OCI-LY3 (cell line): ENCODE results near the gene GPR84.

Experiments
- H2AFZ ChIP-seq: fragments of 200-600, 300-600 bp; shearing (Covaris generic); 2 replicates; pipeline ENCODE4 v1.6.0; 2014; ENCODE audit warnings: antibody characterized with exemption, low read depth, low read length
- H3K27ac ChIP-seq: fragments of 200-600, 300-600 bp; sonication (generic); 2 replicates; pipeline ENCODE4 v1.5.1; 2014; ENCODE audit warnings: mild to moderate bottlenecking, low read length, moderate library complexity, mixed read lengths
- H3K27me3 ChIP-seq: fragments of 200-600, 300-600 bp; sonication (generic); 2 replicates; pipeline ENCODE4 v1.6.1; 2014; ENCODE audit warnings: low read depth, low read length, mixed read lengths
- H3K36me3 ChIP-seq: fragments of 200-600, 300-600 bp; sonication (generic); replicated peaks from 2 replicates; pipeline ENCODE3; 2014; ENCODE audit warnings: low read depth, low read length, mixed read lengths
- H3K4me1 ChIP-seq: fragments of 300-600, 200-600 bp; sonication (generic); 2 replicates; pipeline ENCODE4 v1.6.1; 2014; ENCODE audit warnings: low read length, mixed read lengths
- H3K4me2 ChIP-seq: fragments of 200-600, 300-600 bp; sonication (generic); 2 replicates; pipeline ENCODE4 v1.6.1; 2014; ENCODE audit warnings: low read length, mixed read lengths
- H3K4me3 ChIP-seq: fragments of 300-600, 200-600 bp; sonication (generic); 2 replicates; pipeline ENCODE4 v1.5.1; 2014; ENCODE audit warnings: antibody characterized with exemption, mild to moderate bottlenecking, low read length, moderate library complexity
- H3K79me2 ChIP-seq: fragments of 300-600, 200-600 bp; shearing (Covaris generic); 2 replicates; pipeline ENCODE4 v1.6.1; 2014; ENCODE audit warnings: mild to moderate bottlenecking, low read length, mixed read lengths
- H3K9ac ChIP-seq: fragments of 300-600, 200-600 bp; shearing (Covaris generic); 2 replicates; pipeline ENCODE4 v1.6.0; 2014; ENCODE audit warnings: mild to moderate bottlenecking, low read length, moderate library complexity
- H3K9me3 ChIP-seq: fragments of 200-600, 300-600 bp; shearing (Covaris generic); 2 replicates; pipeline ENCODE4 v1.6.1; 2014; ENCODE audit warnings: low read length, mixed read lengths; ENCODE audit not compliant: insufficient read depth
- H4K20me1 ChIP-seq: fragments of 200-600, 300-600 bp; sonication (generic); 2 replicates; pipeline ENCODE4 v1.6.1; 2016; ENCODE audit warnings: low read length, mixed read lengths; ENCODE audit not compliant: insufficient read depth
- CTCF ChIP-seq: fragments of 200-600, 300-600 bp; sonication (generic); IDR thresholded peaks from 2 replicates; pipeline ENCODE4 v1.5.1; 2014; ENCODE audit warnings: antibody characterized with exemption, low read length, low read depth
- EZH2phosphoT487 ChIP-seq: fragments of 200-600 bp; shearing (Covaris generic); IDR thresholded peaks from 2 replicates; pipeline ENCODE4 v1.6.1; 2018; ENCODE audit warnings: antibody characterized with exemption, mixed run types, low read depth

The GPR84 gene

GRCh38 chr12:54379398-54380201 is 15.3 kb upstream of the GPR84 start:
- Histone ChIP-seq H3K4me2 (peak overlapping the region; percentile 100), H4K20me1 (0 out of 2 replicates have a peak, but pooled peaks cover 3% of the 10 kb centered on the region), H3K27me3 (no peaks in the 10 kb centered on the region), H3K27ac (peak overlapping the region; percentile 31; the same call in 1 of the 2 replicates), H3K9ac (peak overlapping the region; percentile 67), H2AFZ (peak overlapping the region; percentile 91), H3K9me3 (no peaks in the 10 kb centered on the region), H3K4me1 (peaks cover 23% of the 10 kb centered on the region), H3K36me3 (no peaks in the 10 kb centered on the region), H3K4me3 (peak overlapping the region; percentile 89), H3K79me2 (no peaks in the 10 kb centered on the region)
- TF ChIP-seq CTCF (peak; percentile 100), EZH2phosphoT487 (no peak)

DNA sequence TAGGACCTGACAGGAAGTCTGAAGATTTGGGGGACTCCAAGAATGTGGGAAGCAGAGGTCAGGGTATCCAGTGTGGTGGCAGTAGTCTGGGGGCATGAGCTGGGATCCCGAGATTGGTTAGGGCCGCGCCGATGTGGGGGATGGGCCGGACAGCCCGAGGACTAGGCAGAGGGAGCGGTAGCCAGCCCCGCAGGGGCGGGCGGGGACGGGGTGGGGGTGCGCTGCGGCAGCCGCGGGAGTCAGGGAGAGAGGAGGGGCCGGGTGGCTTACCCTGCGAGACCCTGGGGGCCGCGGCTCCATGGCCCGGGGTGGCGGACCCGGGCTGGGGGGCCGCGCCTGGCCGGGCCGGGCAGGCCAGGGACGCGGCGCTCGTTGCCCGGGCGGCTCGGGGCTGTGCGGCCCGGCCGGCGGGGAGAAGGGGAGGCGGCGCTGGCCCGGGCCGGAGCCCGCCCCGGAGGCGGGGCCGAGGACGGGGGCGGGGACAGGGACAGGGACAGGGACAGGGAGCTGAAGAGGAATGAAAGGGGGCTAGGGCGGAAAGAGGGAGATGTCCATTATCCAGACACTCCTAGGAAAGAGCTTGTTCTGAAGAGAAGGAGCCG is 14.6 kb upstream of the GPR84 start:
- Histone ChIP-seq H3K36me3 (no peaks in the 10 kb centered on the region), H3K9ac (peak overlapping the region; percentile 67), H3K79me2 (no peaks in the 10 kb centered on the region), H3K4me1 (peaks cover 16% of the 10 kb centered on the region), H4K20me1 (0 out of 2 replicates have a peak, but pooled peaks cover 3% of the 10 kb centered on the region), H2AFZ (peak overlapping the region; percentile 91; the same call in 1 of the 2 replicates), H3K27me3 (no peaks in the 10 kb centered on the region), H3K4me2 (peak overlapping the region; percentile 100), H3K27ac (0 out of 2 replicates have a peak overlapping the region, but pooled peaks have one; percentile 31), H3K4me3 (peak overlapping the region; percentile 89), H3K9me3 (no peaks in the 10 kb centered on the region)
- TF ChIP-seq CTCF (no peak), EZH2phosphoT487 (no peak)

- Histone ChIP-seq H3K4me3 (no peak overlapping the region), H3K27me3 (no peaks in the 10 kb centered on the region), H3K9ac (no peak overlapping the region), H3K9me3 (no peaks in the 10 kb centered on the region), H3K4me1 (peaks cover 14% of the 10 kb centered on the region), H3K4me2 (peak overlapping the region; percentile 100), H3K79me2 (no peaks in the 10 kb centered on the region), H4K20me1 (0 out of 2 replicates have a peak, but pooled peaks cover 3% of the 10 kb centered on the region), H3K36me3 (no peaks in the 10 kb centered on the region), H3K27ac (no peak overlapping the region), H2AFZ (no peak overlapping the region)
- TF ChIP-seq CTCF (no peak), EZH2phosphoT487 (no peak)
Measured at GRCh38 chr12:54377797-54378515, 13.7 kb upstream of the GPR84 start.

DNA sequence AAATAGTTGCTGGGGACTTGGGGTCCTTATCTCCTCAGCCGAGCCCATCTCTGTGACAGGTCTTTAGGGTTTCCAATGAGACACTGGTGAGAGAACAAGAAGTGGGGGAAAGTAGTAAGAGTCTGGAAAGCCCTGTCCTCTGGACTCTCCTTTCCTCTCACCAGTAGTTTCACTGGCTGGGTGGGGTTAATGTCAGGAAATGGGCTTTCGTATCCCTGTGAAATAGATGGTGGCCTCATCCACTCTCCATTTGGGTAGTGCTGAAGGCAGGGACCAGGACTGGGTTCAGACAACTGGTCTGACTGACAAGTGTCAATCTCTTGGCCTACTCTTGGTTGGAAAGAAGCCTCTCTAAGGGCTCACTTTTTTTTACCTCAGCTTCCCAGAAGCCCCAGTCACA is 12.7 kb upstream of the GPR84 start:
- Histone ChIP-seq H4K20me1 (0 out of 2 replicates have a peak, but pooled peaks cover 3% of the 10 kb centered on the region), H3K27me3 (no peaks in the 10 kb centered on the region), H3K4me3 (no peak overlapping the region), H3K9me3 (no peaks in the 10 kb centered on the region), H3K4me2 (no peak overlapping the region), H3K9ac (no peak overlapping the region), H3K79me2 (no peaks in the 10 kb centered on the region), H3K4me1 (peaks cover 14% of the 10 kb centered on the region), H3K27ac (no peak overlapping the region), H2AFZ (no peak overlapping the region), H3K36me3 (no peaks in the 10 kb centered on the region)
- TF ChIP-seq CTCF = no peak
- no peak for TF ChIP-seq EZH2phosphoT487
